ENCODE results near the gene OIT3. TPM values are rescaled to one million over a fixed set of nuclear protein-coding genes. Genes with fewer than 3 reads are reported as not detected.
A peak's percentile ranks its signal among the peaks of the same experiment; 100 is the strongest.
"Not testable (repeated sequence)": the region's sequence is repeated elsewhere in the genome, so short reads cannot be mapped to it uniquely, and the experiment has no call there.

The OIT3 gene
- total RNA-seq, 1 donor from 2014 or later, result not detected

GRCh38 chr10:72913287-72913686 lies 19.7 kb downstream of the OIT3 start:
- peak overlapping the region; percentile 60 for H2AFZ ChIP-seq (replicated peaks)
- no peaks in the 10 kb centered on the region for H3K36me3 ChIP-seq
- DNase-seq (ENCODE audit: low spot score), result no peak
- no peaks in the 10 kb centered on the region for H3K36me3 Mint-ChIP-seq
- H3K4me3 Mint-ChIP-seq, result no peak overlapping the region
- no peak overlapping the region for H3K27ac Mint-ChIP-seq
- H3K27me3 ChIP-seq, result no peaks in the 10 kb centered on the region
- H3K27ac ChIP-seq, result no peak overlapping the region
- no peaks in the 10 kb centered on the region for H3K79me2 ChIP-seq (ENCODE audit: low read depth)
- no peaks in the 10 kb centered on the region for H3K9me3 Mint-ChIP-seq
- H3K4me2 ChIP-seq, result no peak overlapping the region
- H4K20me1 ChIP-seq (ENCODE audit: low read depth), result no peaks in the 10 kb centered on the region
- H3K9me3 ChIP-seq (ENCODE audit: low read depth), result no peaks in the 10 kb centered on the region
- no peaks in the 10 kb centered on the region for H3K4me1 ChIP-seq
- TF ChIP-seq CTCF (IDR thresholded peaks at IDR 0.05) (no peak), EZH2 (IDR thresholded peaks at IDR 0.05) (no peak), EZH2phosphoT487 (IDR thresholded peaks at IDR 0.05) (no peak)
- H3K4me3 ChIP-seq, result no peak overlapping the region
- no peaks in the 10 kb centered on the region for H3F3A ChIP-seq (ENCODE audit: low read depth)
- H3K9ac ChIP-seq, result no peak overlapping the region
- no peaks in the 10 kb centered on the region for H3K4me1 Mint-ChIP-seq
- peaks cover 3% of the 10 kb centered on the region for H3K27me3 Mint-ChIP-seq (ENCODE audit: insufficient read depth, low read depth)

DNA sequence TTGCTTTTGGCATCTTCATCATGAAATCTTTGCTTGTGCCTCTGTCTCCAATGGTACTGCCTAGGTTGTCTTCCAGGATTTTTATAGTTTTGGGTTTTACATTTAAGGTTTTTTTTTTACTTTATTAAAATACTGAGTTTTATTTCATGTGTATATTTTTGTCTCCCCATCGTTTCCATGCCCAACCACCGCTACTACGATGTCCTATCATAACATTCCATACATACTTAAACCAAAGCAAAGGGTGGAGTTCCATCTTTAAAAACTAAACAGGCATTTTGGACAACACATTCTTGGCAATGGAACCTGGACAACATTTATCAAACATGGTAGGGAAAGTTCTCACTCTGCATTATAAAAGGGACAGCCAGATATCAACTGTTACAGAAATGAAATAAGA lies 23.7 kb downstream of the OIT3 start:
- not testable (repeated sequence) for H3K4me3 ChIP-seq; H3K4me3 Mint-ChIP-seq; H3K36me3 Mint-ChIP-seq; H3K27me3 Mint-ChIP-seq (ENCODE audit: insufficient read depth, low read depth); H3K9ac ChIP-seq; H4K20me1 ChIP-seq (ENCODE audit: low read depth); H3K27ac Mint-ChIP-seq; H3K4me2 ChIP-seq; H3F3A ChIP-seq (ENCODE audit: low read depth); H2AFZ ChIP-seq (replicated peaks); H3K9me3 ChIP-seq (ENCODE audit: low read depth); H3K4me1 Mint-ChIP-seq; H3K27me3 ChIP-seq; H3K4me1 ChIP-seq; H3K27ac ChIP-seq; H3K36me3 ChIP-seq; H3K79me2 ChIP-seq (ENCODE audit: low read depth); DNase-seq (ENCODE audit: low spot score)
- peaks cover 16% of the 10 kb centered on the region for H3K9me3 Mint-ChIP-seq

DNA sequence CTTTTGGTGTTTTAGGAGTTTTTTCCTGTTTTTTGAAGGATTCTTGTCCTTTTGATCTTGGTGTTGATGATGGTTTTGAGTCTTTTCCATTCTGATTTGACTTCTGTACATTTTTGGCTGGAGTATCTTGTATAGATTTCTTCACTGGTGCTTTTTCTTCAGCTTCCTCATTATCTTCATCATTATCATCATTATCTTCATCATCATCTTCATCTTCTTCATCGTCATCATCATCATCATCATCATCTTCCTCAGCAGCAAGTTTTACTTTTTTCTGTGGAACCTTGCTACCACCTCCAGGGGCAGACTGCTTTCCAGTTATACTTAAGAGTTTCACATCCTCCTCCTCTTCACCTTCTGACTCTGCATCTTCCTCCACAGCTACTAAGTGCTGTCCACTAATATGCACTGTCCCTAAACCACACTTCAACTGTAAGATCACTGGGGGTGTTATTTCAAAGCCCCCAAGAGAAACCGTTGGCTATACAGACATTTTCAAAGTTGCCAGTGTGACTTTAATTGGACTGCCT lies 24.3 kb downstream of the OIT3 start:
- not testable (repeated sequence) for H3K27ac Mint-ChIP-seq; H3K27me3 ChIP-seq; H3K4me1 Mint-ChIP-seq; H3K9ac ChIP-seq; H3K4me3 ChIP-seq; H3F3A ChIP-seq (ENCODE audit: low read depth); H3K9me3 ChIP-seq (ENCODE audit: low read depth); H3K36me3 ChIP-seq; H2AFZ ChIP-seq (replicated peaks); DNase-seq (ENCODE audit: low spot score); H3K4me3 Mint-ChIP-seq; H4K20me1 ChIP-seq (ENCODE audit: low read depth); H3K79me2 ChIP-seq (ENCODE audit: low read depth); H3K4me1 ChIP-seq; H3K36me3 Mint-ChIP-seq; H3K4me2 ChIP-seq; H3K27ac ChIP-seq; H3K27me3 Mint-ChIP-seq (ENCODE audit: insufficient read depth, low read depth)
- H3K9me3 Mint-ChIP-seq, result peaks cover 18% of the 10 kb centered on the region

- TF ChIP-seq CTCF (IDR thresholded peaks at IDR 0.05), result peak; percentile 4
- no peak for TF ChIP-seq EZH2phosphoT487 (IDR thresholded peaks at IDR 0.05)
- H3K4me3 Mint-ChIP-seq, result no peak overlapping the region
- Histone ChIP-seq H3F3A (ENCODE audit: low read depth) (no peaks in the 10 kb centered on the region), H2AFZ (replicated peaks) (no peak overlapping the region), H3K27me3 (no peaks in the 10 kb centered on the region), H3K9ac (no peak overlapping the region), H3K4me2 (no peak overlapping the region), H3K4me1 (no peaks in the 10 kb centered on the region), H3K79me2 (ENCODE audit: low read depth) (no peaks in the 10 kb centered on the region), H3K9me3 (ENCODE audit: low read depth) (no peaks in the 10 kb centered on the region), H4K20me1 (ENCODE audit: low read depth) (no peaks in the 10 kb centered on the region), H3K27ac (no peak overlapping the region), H3K36me3 (no peaks in the 10 kb centered on the region), H3K4me3 (no peak overlapping the region)
- no peak overlapping the region for H3K27ac Mint-ChIP-seq
- H3K4me1 Mint-ChIP-seq, result no peaks in the 10 kb centered on the region
- H3K36me3 Mint-ChIP-seq, result peaks cover 3% of the 10 kb centered on the region
- no peaks in the 10 kb centered on the region for H3K27me3 Mint-ChIP-seq (ENCODE audit: insufficient read depth, low read depth)
- peaks cover 18% of the 10 kb centered on the region for H3K9me3 Mint-ChIP-seq
- DNase-seq (ENCODE audit: low spot score), result no peak
Observed at GRCh38 chr10:72918352-72918751, 24.8 kb downstream of the OIT3 start.

DNA sequence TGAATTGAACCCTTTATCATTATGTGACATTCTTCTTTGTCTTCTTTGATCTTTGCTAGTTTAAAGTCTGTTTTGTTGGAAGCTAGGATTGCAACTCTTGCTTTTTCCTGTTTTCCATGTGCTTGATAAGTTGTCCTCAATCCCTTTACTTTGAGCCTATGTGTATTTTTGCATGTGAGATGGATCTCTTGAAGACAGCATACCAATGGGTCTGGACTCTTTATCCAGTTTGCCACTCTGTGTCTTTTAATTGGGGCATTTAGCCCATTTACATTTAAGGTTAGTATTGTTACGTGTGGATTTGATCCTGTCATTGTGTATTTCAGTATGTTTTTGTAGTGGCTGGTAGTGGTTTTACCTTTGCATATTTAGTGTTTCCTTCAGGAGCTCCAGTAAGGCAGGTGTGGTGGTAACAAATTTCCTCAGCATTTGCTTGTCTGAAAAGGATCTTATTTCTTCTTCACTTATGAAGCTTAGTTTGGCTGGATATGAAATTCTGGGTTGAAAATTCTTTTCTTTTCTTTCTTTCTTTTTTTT lies 27.7 kb downstream of the OIT3 start:
- H3K79me2 ChIP-seq (ENCODE audit: low read depth); H2AFZ ChIP-seq (replicated peaks); H3K36me3 Mint-ChIP-seq; H3K27me3 Mint-ChIP-seq (ENCODE audit: insufficient read depth, low read depth); H3K27me3 ChIP-seq; H3K4me2 ChIP-seq; H3K36me3 ChIP-seq; H3K27ac ChIP-seq; DNase-seq (ENCODE audit: low spot score); H4K20me1 ChIP-seq (ENCODE audit: low read depth); H3K9me3 ChIP-seq (ENCODE audit: low read depth); H3K27ac Mint-ChIP-seq; H3K4me3 ChIP-seq; H3K9ac ChIP-seq; H3K4me1 ChIP-seq; H3K4me3 Mint-ChIP-seq; H3K4me1 Mint-ChIP-seq; H3F3A ChIP-seq (ENCODE audit: low read depth): not testable (repeated sequence)
- H3K9me3 Mint-ChIP-seq, result peaks cover 18% of the 10 kb centered on the region
